ENCODE results near the gene CENPP. TPM values are rescaled to one million over a fixed set of nuclear protein-coding genes. Genes with fewer than 3 reads are reported as not detected.
"Not testable (repeated sequence)": the region's sequence is repeated elsewhere in the genome, so short reads cannot be mapped to it uniquely, and the experiment has no call there.

Gene CENPP
- total RNA-seq, 1 donor from 2014 or later: 4.3 TPM

DNA sequence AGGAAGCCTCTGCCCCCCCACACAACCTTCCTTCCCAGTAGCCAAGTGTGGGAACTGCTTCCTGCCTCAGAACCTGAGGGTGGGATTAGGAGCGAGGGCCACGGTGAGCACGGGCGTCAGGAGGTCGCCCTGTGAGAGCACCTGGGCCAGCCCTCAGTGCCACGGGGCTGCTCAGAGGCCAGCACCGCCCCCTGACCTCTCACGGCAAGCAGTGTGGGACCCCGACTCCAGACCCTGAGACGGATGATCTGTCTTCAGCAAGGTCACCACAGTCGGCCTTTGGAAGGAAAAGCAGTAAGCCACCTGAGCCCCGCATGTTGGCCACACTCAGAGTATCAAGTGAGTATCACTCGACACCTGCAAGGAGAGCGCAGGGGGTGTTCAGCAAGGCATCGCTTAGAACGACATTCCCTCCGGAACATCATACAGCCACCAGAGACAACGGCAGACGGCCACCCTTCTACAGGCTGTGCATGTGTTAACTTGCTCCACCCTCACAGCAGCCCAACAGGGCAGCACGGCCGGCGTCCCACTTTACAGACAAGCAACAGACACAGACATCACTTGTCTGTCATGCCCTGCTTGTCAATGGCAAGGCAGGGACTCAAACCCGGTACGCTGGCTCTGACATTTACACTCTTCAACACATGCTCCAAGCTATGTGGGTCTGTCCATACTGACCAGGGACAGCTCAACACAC, 294.0 kb downstream of the CENPP start:
- H3K27me3 ChIP-seq (ENCODE audit: low read depth): no peaks in the 10 kb centered on the region
- DNase-seq (no peak), ATAC-seq (no peak)
- TF ChIP-seq CTCF (IDR thresholded peaks at IDR 0.05): no peak
- no peak overlapping the region for H3K4me3 ChIP-seq
- H3K36me3 ChIP-seq: peaks cover 64% of the 10 kb centered on the region
- H3K27ac ChIP-seq: no peak overlapping the region
- peaks cover 11% of the 10 kb centered on the region for H3K4me1 ChIP-seq
- no peaks in the 10 kb centered on the region for H3K9me3 ChIP-seq
- intact Hi-C loops (cut with DNase I): no loop called here

DNA sequence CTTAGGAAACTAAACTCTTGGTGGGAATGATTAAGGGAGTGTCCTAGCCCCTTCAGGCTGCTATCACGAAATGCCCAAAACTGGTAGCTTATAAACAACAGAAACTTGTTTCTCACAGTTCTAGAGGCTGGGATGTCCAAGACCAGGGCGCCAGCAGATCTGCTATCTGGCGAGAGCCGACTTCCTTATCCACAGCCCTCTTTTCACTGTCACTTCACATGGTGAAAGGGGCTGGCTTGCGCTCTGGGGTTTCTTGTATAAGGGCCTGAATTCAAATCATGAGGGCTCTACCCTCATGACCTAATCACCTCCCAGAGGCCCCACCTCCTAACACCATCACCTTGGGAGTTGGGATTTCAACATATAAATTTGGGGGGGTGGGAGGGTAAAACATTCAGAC, 295.1 kb downstream of the CENPP start:
- ATAC-seq: no peak
- intact Hi-C loops (cut with DNase I): no loop called here
- no peak for TF ChIP-seq CTCF (IDR thresholded peaks at IDR 0.05)
- no peak overlapping the region for H3K4me3 ChIP-seq
- peak overlapping the region; percentile 16 for H3K27ac ChIP-seq
- peaks cover 56% of the 10 kb centered on the region for H3K36me3 ChIP-seq
- no peak for DNase-seq
- no peaks in the 10 kb centered on the region for H3K27me3 ChIP-seq (ENCODE audit: low read depth)
- H3K9me3 ChIP-seq: no peaks in the 10 kb centered on the region
- H3K4me1 ChIP-seq: peaks cover 4% of the 10 kb centered on the region

DNA sequence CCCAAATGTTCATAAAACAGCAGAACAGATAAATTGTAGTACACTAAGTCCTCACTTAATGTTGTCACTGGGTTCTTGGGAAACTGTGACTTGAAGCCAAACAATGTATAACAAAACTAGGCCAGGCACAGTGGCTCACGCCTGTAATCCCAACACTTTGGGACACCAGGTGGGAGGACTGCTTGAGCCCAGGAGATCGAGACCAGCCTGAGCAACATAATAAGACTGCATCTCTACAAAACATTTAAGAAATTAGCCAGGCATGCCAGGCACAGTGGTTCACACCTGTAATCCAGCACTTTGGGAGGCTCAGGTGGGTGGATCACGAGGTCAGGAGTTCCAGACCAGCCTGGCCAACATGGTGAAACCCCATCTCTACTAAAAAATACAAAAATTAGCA, 298.2 kb downstream of the CENPP start:
- H3K27me3 ChIP-seq (ENCODE audit: low read depth); DNase-seq; intact Hi-C loops (cut with DNase I); H3K9me3 ChIP-seq; H3K4me1 ChIP-seq; H3K27ac ChIP-seq; H3K4me3 ChIP-seq; ATAC-seq: not testable (repeated sequence)
- H3K36me3 ChIP-seq: peaks cover 43% of the 10 kb centered on the region

- DNase-seq (no peak), ATAC-seq (no peak)
- no peak for TF ChIP-seq CTCF (IDR thresholded peaks at IDR 0.05)
- no peaks in the 10 kb centered on the region for H3K4me1 ChIP-seq
- no peaks in the 10 kb centered on the region for H3K27me3 ChIP-seq (ENCODE audit: low read depth)
- no peaks in the 10 kb centered on the region for H3K9me3 ChIP-seq
- H3K27ac ChIP-seq: no peak overlapping the region
- no peak overlapping the region for H3K4me3 ChIP-seq
- H3K36me3 ChIP-seq: peaks cover 32% of the 10 kb centered on the region
- intact Hi-C loops (cut with DNase I): no loop called here
Measured at GRCh38 chr9:92626484-92626883, 300.7 kb downstream of the CENPP start.

- H3K36me3 ChIP-seq: peaks cover 42% of the 10 kb centered on the region
- intact Hi-C loops (cut with DNase I): no loop called here
Measured at GRCh38 chr9:92627651-92628050, 301.9 kb downstream of the CENPP start.

More at GRCh38 chr9:92627651-92628050, 301.9 kb downstream of the CENPP start:
- no peak overlapping the region for H3K27ac ChIP-seq
- H3K4me1 ChIP-seq: no peaks in the 10 kb centered on the region
- H3K27me3 ChIP-seq (ENCODE audit: low read depth): no peaks in the 10 kb centered on the region
- TF ChIP-seq CTCF (IDR thresholded peaks at IDR 0.05): no peak
- no peaks in the 10 kb centered on the region for H3K9me3 ChIP-seq
- no peak overlapping the region for H3K4me3 ChIP-seq
- no peak for ATAC-seq
- DNase-seq: no peak
